Ectodermal cell (in vitro differentiated cells): ENCODE measurements around the gene SLC4A9.

ENCODE experiments used
- H3K27ac ChIP-seq: 2 replicates; pipeline ENCODE4 v1.7.0; 2013; ENCODE audit warnings: mild to moderate bottlenecking, low read depth, low read length; ENCODE audit not compliant: insufficient read depth, poor library complexity, severe bottlenecking
- H3K27me3 ChIP-seq: 2 replicates; pipeline ENCODE4 v1.7.0; 2013; ENCODE audit warnings: mild to moderate bottlenecking, low read length; ENCODE audit not compliant: insufficient read depth, control insufficient read depth, poor library complexity, severe bottlenecking
- H3K36me3 ChIP-seq: one replicate; pipeline ENCODE4 v1.7.0; 2013; ENCODE audit warnings: low read length; ENCODE audit not compliant: control insufficient read depth, insufficient read depth
- H3K4me1 ChIP-seq: one replicate; pipeline ENCODE4 v1.7.0; 2013; ENCODE audit warnings: low read length; ENCODE audit not compliant: control insufficient read depth, insufficient read depth
- H3K4me3 ChIP-seq: 2 replicates; pipeline ENCODE4 v1.7.0; 2013; ENCODE audit warnings: low read depth, low read length, control low read depth; ENCODE audit not compliant: insufficient read depth
- H3K9me3 ChIP-seq: 2 replicates; pipeline ENCODE4 v1.7.0; 2013; ENCODE audit warnings: mild to moderate bottlenecking, low read length, moderate library complexity; ENCODE audit not compliant: control insufficient read depth
- WGBS, 2 experiments: methylation state at CpG; one replicate each; pipeline ENCODE4 v1.1.7; 2013; ENCODE audit warnings: missing lambda C conversion rate in 2 of 2; 5-methylcytosine and 5-hydroxymethylcytosine counted together

Gene SLC4A9

DNA sequence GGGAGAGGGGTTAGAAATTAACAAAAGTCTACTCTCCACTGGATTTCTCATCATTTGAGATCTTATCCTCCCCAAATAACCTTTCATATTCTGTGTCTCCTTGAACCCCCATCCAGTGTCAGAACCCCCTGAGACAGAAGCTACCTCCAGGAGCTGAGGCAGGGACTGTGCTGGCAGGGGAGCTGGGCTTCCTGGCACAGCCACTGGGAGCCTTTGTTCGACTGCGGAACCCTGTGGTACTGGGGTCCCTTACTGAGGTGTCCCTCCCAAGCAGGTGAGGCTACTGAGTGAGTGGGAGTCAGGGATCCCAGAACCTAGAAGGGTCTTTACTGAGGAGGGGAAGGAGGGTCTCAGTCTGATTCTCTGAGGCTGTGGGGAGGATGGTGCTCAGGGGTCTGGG is 1.9 kb downstream of the SLC4A9 start:
- Histone ChIP-seq H3K27ac (no peak overlapping the region), H3K36me3 (no peaks in the 10 kb centered on the region), H3K4me3 (no peak overlapping the region), H3K9me3 (no peaks in the 10 kb centered on the region), H3K27me3 (peaks cover 8% of the 10 kb centered on the region), H3K4me1 (no peaks in the 10 kb centered on the region)
- 92 to 93% methylated on average over 2 of the region's 2 CpGs for WGBS, 2 experiments

DNA sequence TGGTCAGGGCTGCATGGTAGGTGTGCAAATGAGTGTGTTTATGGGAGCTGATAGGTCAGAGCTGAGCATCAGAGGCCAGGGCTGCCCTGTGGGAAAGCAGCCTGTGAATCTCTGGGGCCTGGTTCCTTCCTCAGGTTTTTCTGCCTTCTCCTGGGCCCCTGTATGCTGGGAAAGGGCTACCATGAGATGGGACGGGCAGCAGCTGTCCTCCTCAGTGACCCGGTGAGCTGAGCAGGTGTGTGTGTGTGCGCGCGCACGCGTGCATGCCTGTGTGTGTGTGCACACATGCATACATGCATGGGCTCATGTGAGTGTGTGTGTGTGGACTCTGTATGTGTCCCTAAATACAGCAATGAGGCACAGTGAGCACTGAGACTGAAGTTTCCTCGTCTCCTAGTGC is 2.3 kb downstream of the SLC4A9 start:
- H3K27ac ChIP-seq: no peak overlapping the region
- no peak overlapping the region for H3K4me3 ChIP-seq
- H3K27me3 ChIP-seq: peaks cover 8% of the 10 kb centered on the region
- H3K4me1 ChIP-seq: no peaks in the 10 kb centered on the region
- 94 to 95% methylated on average over 8 of the region's 8 CpGs for WGBS, 2 experiments
- H3K36me3 ChIP-seq: no peaks in the 10 kb centered on the region
- H3K9me3 ChIP-seq: no peaks in the 10 kb centered on the region

DNA sequence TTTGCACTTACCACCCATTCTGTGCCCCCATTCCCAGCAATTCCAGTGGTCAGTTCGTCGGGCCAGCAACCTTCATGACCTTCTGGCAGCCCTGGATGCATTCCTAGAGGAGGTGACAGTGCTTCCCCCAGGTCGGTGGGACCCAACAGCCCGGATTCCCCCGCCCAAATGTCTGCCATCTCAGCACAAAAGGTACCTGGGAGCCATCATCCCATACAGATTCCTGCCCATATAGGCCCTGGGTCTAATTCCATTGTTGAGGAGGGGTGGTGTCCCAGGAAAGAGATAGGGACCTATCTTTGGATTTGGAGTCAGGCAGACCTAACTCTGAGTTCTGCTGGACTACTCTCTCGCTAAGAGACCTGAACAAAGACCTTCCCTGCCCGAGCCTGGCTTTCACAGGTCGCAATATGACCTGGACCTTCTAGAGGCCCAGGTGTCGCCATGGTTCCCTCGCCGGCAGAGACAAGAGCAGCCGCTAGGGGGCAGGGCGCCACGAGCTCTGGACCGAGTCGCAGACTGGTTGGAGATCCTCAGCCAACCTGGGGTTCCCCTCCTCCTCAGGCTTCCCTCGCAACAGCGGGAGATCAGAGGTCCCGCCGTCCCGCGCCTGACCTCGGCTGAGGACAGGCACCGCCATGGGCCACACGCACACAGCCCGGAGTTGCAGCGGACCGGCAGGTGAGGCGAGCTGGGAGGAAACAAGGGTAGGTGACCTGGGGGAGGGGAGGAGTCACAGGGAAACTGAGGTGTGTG is 3.1 kb downstream of the SLC4A9 start:
- Histone ChIP-seq H3K4me3 (peak overlapping the region; percentile 33), H3K4me1 (no peaks in the 10 kb centered on the region)

DNA sequence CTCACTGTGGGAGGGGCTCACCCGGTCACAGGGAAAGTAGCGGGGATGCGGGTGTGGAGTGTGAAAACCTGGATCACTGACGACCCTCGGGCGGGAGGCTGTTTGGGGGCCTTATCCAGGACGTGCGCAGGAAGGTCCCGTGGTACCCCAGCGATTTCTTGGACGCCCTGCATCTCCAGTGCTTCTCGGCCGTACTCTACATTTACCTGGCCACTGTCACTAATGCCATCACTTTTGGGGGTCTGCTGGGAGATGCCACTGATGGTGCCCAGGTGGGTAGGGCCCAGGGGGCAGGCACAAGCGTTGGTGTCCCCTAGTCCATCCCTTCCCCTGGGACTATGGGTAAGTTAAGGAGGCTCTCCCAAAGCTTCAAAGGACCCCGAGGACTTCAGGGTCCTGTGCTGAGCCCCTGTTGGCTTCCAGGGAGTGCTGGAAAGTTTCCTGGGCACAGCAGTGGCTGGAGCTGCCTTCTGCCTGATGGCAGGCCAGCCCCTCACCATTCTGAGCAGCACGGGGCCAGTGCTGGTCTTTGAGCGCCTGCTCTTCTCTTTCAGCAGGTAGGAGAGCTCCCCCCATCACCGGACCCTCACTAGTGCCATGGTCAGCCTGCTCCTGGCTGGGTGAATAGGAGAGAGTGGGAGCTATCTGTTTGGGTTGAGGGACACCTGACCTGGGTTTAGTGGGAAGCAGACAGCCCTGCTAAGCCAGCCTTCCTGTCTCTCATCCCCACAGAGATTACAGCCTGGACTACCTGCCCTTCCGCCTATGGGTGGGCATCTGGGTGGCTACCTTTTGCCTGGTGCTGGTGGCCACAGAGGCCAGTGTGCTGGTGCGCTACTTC is 3.9 kb downstream of the SLC4A9 start:
- H3K27me3 ChIP-seq: peaks cover 8% of the 10 kb centered on the region
- no peaks in the 10 kb centered on the region for H3K4me1 ChIP-seq
- no peak overlapping the region for H3K27ac ChIP-seq
- H3K4me3 ChIP-seq: peak overlapping the region; percentile 33
- no peaks in the 10 kb centered on the region for H3K36me3 ChIP-seq
- 72 to 76% methylated on average over 20 of the region's 20 CpGs for WGBS, 2 experiments
- H3K9me3 ChIP-seq: no peaks in the 10 kb centered on the region

More for the DNA sequence above, 3.1 kb downstream of the SLC4A9 start:
- H3K36me3 ChIP-seq: no peaks in the 10 kb centered on the region
- no peak overlapping the region for H3K27ac ChIP-seq
- H3K9me3 ChIP-seq: no peaks in the 10 kb centered on the region
- WGBS, 2 experiments: 17 to 18% methylated on average over 29 of the region's 29 CpGs
- peaks cover 8% of the 10 kb centered on the region for H3K27me3 ChIP-seq

DNA sequence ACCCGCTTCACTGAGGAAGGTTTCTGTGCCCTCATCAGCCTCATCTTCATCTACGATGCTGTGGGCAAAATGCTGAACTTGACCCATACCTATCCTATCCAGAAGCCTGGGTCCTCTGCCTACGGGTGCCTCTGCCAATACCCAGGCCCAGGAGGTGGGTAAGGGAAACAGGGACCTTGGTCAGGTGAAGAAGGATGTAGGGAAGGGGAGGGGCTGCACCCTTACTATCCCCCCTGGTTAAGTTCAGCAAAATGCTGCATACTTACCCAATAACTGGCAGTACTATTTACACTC is 4.4 kb downstream of the SLC4A9 start:
- Histone ChIP-seq H3K4me3 (no peak overlapping the region), H3K36me3 (no peaks in the 10 kb centered on the region), H3K27ac (no peak overlapping the region), H3K9me3 (no peaks in the 10 kb centered on the region), H3K27me3 (peaks cover 8% of the 10 kb centered on the region), H3K4me1 (no peaks in the 10 kb centered on the region)
- 95 to 97% methylated on average over 3 of the region's 3 CpGs for WGBS, 2 experiments

DNA sequence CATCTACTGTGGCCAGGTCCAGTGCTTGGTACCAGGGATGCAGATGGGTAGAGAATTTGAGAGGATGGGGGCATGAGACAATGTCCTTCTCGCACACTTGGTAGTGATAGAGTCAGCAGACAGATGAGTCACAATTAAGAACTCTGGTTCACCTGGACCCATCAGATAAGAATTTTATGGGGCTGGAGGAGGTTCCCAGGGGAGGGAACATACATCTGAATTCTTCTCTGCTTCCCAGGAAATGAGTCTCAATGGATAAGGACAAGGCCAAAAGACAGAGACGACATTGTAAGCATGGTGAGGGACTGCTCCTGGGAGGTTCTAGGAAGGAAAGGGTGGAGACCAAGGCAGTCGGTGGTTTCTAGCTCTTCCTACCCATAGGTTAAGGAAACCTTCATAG is 5.3 kb downstream of the SLC4A9 start:
- Histone ChIP-seq H3K4me3 (no peak overlapping the region), H3K36me3 (no peaks in the 10 kb centered on the region), H3K27ac (no peak overlapping the region), H3K9me3 (no peaks in the 10 kb centered on the region), H3K27me3 (peaks cover 8% of the 10 kb centered on the region), H3K4me1 (no peaks in the 10 kb centered on the region)
- 81 to 91% methylated on average over 3 of the region's 3 CpGs for WGBS, 2 experiments

DNA sequence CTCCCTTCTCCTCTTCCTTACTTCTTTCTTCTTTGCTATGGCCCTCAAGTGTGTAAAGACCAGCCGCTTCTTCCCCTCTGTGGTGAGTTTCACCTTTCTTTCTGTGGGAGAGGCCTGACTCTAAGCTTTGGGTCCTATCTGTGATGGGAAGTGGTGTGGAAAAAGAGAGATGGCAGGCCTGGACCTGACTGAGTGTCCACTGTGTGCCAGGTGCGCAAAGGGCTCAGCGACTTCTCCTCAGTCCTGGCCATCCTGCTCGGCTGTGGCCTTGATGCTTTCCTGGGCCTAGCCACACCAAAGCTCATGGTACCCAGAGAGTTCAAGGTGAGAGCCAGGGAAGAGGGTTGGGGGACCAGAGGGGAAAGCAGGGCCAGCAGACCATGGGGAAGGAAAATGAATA is 5.9 kb downstream of the SLC4A9 start:
- H3K4me3 ChIP-seq: no peak overlapping the region

DNA sequence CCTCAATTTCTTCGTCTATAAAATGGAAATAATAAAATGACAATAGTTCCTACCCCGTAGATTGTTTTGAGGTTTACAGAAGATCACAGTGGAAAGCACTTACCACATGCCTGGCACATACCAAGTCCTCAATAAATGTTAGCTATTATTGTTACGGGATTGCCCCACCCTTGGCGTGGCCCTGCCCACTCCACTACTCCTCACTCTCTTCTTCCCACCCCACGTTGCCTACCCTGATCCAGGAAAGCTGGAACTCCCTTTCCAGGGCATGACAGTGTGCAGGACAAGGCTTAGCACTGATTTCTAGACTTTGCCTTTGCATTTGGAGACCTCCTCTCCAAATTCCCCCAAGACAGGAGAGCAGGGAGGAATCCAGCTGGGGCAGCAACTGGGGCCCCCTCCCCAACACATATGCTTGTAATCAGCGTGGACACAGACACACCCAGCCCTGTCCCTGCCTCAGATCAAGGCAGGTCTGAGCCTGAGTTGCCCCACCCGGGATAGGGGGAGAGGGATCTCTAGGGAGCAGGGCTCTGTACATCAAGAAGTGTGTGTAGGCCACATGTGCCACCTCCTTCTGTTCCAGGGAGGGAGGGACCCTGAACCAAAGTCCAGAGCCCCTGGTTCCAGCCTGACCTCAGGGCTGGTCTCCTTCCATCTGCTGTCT is 6.7 kb downstream of the SLC4A9 start:
- Histone ChIP-seq H3K27me3 (peaks cover 8% of the 10 kb centered on the region), H3K4me1 (no peaks in the 10 kb centered on the region), H3K9me3 (no peaks in the 10 kb centered on the region), H3K27ac (no peak overlapping the region), H3K36me3 (no peaks in the 10 kb centered on the region), H3K4me3 (no peak overlapping the region)
- 87 to 89% methylated on average over 7 of the region's 7 CpGs for WGBS, 2 experiments

More for the DNA sequence above, 5.9 kb downstream of the SLC4A9 start:
- Histone ChIP-seq H3K27ac (no peak overlapping the region), H3K4me1 (no peaks in the 10 kb centered on the region), H3K36me3 (no peaks in the 10 kb centered on the region), H3K27me3 (peaks cover 8% of the 10 kb centered on the region), H3K9me3 (no peaks in the 10 kb centered on the region)
- 91 to 96% methylated on average over 4 of the region's 4 CpGs for WGBS, 2 experiments

DNA sequence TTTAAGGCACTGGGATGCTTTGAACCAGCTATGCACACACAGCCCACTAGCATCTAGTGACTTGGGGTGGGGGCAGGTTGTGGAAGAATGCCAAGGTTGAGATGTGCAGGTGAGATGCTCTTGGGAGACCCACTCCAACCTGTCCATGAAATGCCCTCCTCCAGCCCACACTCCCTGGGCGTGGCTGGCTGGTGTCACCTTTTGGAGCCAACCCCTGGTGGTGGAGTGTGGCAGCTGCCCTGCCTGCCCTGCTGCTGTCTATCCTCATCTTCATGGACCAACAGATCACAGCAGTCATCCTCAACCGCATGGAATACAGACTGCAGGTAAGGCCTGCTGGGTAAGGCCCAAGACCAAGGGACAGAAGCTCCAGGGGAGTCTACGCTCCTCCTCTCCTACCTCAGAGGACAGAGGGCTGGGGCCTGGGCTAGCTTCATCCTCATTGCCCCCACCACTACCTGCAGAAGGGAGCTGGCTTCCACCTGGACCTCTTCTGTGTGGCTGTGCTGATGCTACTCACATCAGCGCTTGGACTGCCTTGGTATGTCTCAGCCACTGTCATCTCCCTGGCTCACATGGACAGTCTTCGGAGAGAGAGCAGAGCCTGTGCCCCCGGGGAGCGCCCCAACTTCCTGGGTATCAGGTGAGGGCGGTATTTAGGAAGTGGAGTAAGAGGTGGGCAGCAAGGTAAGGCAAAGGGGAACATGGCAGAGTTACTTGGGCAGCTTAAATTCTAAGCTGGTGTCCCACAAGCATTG is 7.4 kb downstream of the SLC4A9 start:
- 90 to 93% methylated on average over 8 of the region's 8 CpGs for WGBS, 2 experiments
- Histone ChIP-seq H3K4me1 (no peaks in the 10 kb centered on the region), H3K9me3 (no peaks in the 10 kb centered on the region), H3K27ac (no peak overlapping the region), H3K36me3 (no peaks in the 10 kb centered on the region), H3K4me3 (no peak overlapping the region), H3K27me3 (peaks cover 8% of the 10 kb centered on the region)
